IMR-90 (cell line): ENCODE results near the gene B3GLCT. TPM values are rescaled to one million over a fixed set of nuclear protein-coding genes. Genes with fewer than 3 reads are reported as not detected.

Experiments
- ATAC-seq: fragments of 200-7000 bp; cut with Tn5 transposase; 2 replicates; pipeline ENCODE4 v1.9.1; 2020; ENCODE audit warnings: low read depth, mild to moderate bottlenecking, moderate library complexity
- BruUV-seq: library from RNA; stranded (reverse); fragments of 400-500 nt; replicated peaks from 2 replicates; lab custom pipeline; 2021; lab: Mats Ljungman, UMichigan
- CTCF ChIA-PET: fragments of 300-600 bp; formaldehyde crosslinking; extraction: SDS; loops from one replicate; lab custom pipeline; 2021; ENCODE audit warnings: antibody characterized with exemption; lab: Yijun Ruan, JAX
- POLR2A ChIA-PET: fragments of 300-600 bp; sonication (Branson Sonifier 250); formaldehyde crosslinking; loops from one replicate; lab custom pipeline; 2022; ENCODE audit warnings: antibody characterized with exemption; ENCODE audit not compliant: unreplicated experiment; lab: Charles Lee
- DNase-seq: peaks from one replicate; pipeline ENCODE4 v3.0.0; 2013
- H2AFZ ChIP-seq: replicated peaks from 2 replicates; pipeline ENCODE3; 2013; ENCODE audit warnings: low read length, mild to moderate bottlenecking; ENCODE audit not compliant: poor library complexity
- H2AK5ac ChIP-seq: 2 replicates; pipeline ENCODE4 v1.6.1; 2013; ENCODE audit warnings: low read depth, low read length, inconsistent platforms
- H2AK9ac ChIP-seq: replicated peaks from 2 replicates; pipeline ENCODE3; 2013; ENCODE audit warnings: mild to moderate bottlenecking, low read depth, low read length, moderate library complexity; ENCODE audit not compliant: poor library complexity
- H2BK120ac ChIP-seq: 2 replicates; pipeline ENCODE4 v1.6.1; 2013; ENCODE audit warnings: low read depth, low read length, inconsistent platforms
- H2BK15ac ChIP-seq: 3 replicates; pipeline ENCODE4 v1.6.1; 2013; ENCODE audit warnings: low read depth, low read length, inconsistent platforms
- H2BK20ac ChIP-seq: 2 replicates; pipeline ENCODE4 v1.6.1; 2013; ENCODE audit warnings: low read depth, mild to moderate bottlenecking, inconsistent platforms, low read length, moderate library complexity
- H2BK5ac ChIP-seq: 2 replicates; pipeline ENCODE4 v1.6.1; 2013; ENCODE audit warnings: mild to moderate bottlenecking, low read depth, low read length, inconsistent platforms; ENCODE audit not compliant: poor library complexity, severe bottlenecking
- H3K14ac ChIP-seq: replicated peaks from 2 replicates; pipeline ENCODE4 v1.6.1; 2013; ENCODE audit warnings: low read depth, low read length, inconsistent platforms
- H3K18ac ChIP-seq: 2 replicates; pipeline ENCODE4 v1.6.1; 2013; ENCODE audit warnings: low read depth, low read length, control low read depth
- H3K23ac ChIP-seq: 2 replicates; pipeline ENCODE4 v1.6.1; 2013; ENCODE audit warnings: low read depth, low read length, inconsistent platforms
- H3K27ac ChIP-seq: 2 replicates; pipeline ENCODE4 v1.5.1; 2013; ENCODE audit warnings: mild to moderate bottlenecking, control low read depth, low read length; ENCODE audit not compliant: insufficient read depth
- H3K27me3 ChIP-seq: 2 replicates; pipeline ENCODE4 v1.6.1; 2013; ENCODE audit warnings: low read length; ENCODE audit not compliant: control insufficient read depth, insufficient read depth
- H3K36me3 ChIP-seq: 2 replicates; pipeline ENCODE4 v1.6.1; 2013; ENCODE audit warnings: low read length, mixed read lengths; ENCODE audit not compliant: control insufficient read depth, insufficient read depth
- H3K4ac ChIP-seq: 2 replicates; pipeline ENCODE4 v1.6.1; 2013; ENCODE audit warnings: low read depth, low read length, inconsistent platforms
- H3K4me1 ChIP-seq: 2 replicates; pipeline ENCODE4 v1.6.1; 2013; ENCODE audit warnings: low read length, mixed read lengths; ENCODE audit not compliant: control insufficient read depth, insufficient read depth
- H3K4me2 ChIP-seq: 2 replicates; pipeline ENCODE4 v1.6.1; 2013; ENCODE audit warnings: low read depth, mild to moderate bottlenecking, control low read depth, low read length, moderate library complexity
- H3K4me3 ChIP-seq: 2 replicates; pipeline ENCODE4 v1.5.1; 2013; ENCODE audit warnings: low read depth, mild to moderate bottlenecking, control low read depth, low read length, moderate library complexity; ENCODE audit not compliant: insufficient read depth
- H3K56ac ChIP-seq: 2 replicates; pipeline ENCODE4 v1.6.1; 2013; ENCODE audit warnings: low read length, inconsistent platforms; ENCODE audit not compliant: insufficient read depth; ENCODE audit errors: extremely low read depth
- H3K79me1 ChIP-seq, 2 experiments: 2 replicates each; pipeline ENCODE4 v1.6.1; 2013; ENCODE audit warnings: low read length in 2 of 2, inconsistent platforms in 1 of 2, low read depth in 1 of 2
- H3K9ac ChIP-seq: 2 replicates; pipeline ENCODE4 v1.6.1; 2013; ENCODE audit warnings: low read depth, low read length, control low read depth
- H3K9me1 ChIP-seq: 2 replicates; pipeline ENCODE4 v1.6.1; 2013; ENCODE audit warnings: low read length, inconsistent platforms; ENCODE audit not compliant: insufficient read depth
- H3K9me3 ChIP-seq: 2 replicates; pipeline ENCODE4 v1.6.1; 2013; ENCODE audit warnings: low read length; ENCODE audit not compliant: control insufficient read depth, insufficient read depth
- H4K20me1 ChIP-seq: 2 replicates; pipeline ENCODE4 v1.6.1; 2013; ENCODE audit warnings: low read length, inconsistent platforms; ENCODE audit not compliant: insufficient read depth
- H4K5ac ChIP-seq: 2 replicates; pipeline ENCODE4 v1.6.1; 2013; ENCODE audit warnings: mild to moderate bottlenecking, low read depth, low read length, control low read depth
- H4K8ac ChIP-seq, 2 experiments: 2 replicates each; pipeline ENCODE4 v1.6.1; 2013; ENCODE audit warnings: low read depth in 2 of 2, low read length in 2 of 2, control low read depth in 1 of 2, inconsistent platforms in 1 of 2
- H4K91ac ChIP-seq: 2 replicates; pipeline ENCODE4 v1.6.1; 2013; ENCODE audit warnings: low read depth, low read length, inconsistent platforms; ENCODE audit not compliant: insufficient read depth
- CEBPB ChIP-seq: IDR thresholded peaks from 2 replicates; pipeline ENCODE4 v1.6.1; 2012; ENCODE audit warnings: low read depth, low read length, improper control_type of control experiment
- CHD1 ChIP-seq: IDR thresholded peaks from 2 replicates; pipeline ENCODE4 v1.6.1; 2012; ENCODE audit warnings: low read depth, low read length, improper control_type of control experiment
- CTCF ChIP-seq: conservative IDR thresholded peaks from 2 replicates; pipeline ENCODE4 v1.5.1; 2012; ENCODE audit warnings: mild to moderate bottlenecking, low read depth, low read length, improper control_type of control experiment
- FOS ChIP-seq: fragments of 150-350 bp; IDR thresholded peaks from 2 replicates; pipeline ENCODE4 v1.6.1; 2016; ENCODE audit warnings: low read depth, low read length
- MAZ ChIP-seq: IDR thresholded peaks from 2 replicates; pipeline ENCODE4 v1.6.1; 2012; ENCODE audit warnings: low read depth, mild to moderate bottlenecking, low read length, improper control_type of control experiment, moderate library complexity, borderline replicate concordance
- MXI1 ChIP-seq: IDR thresholded peaks from 2 replicates; pipeline ENCODE4 v1.6.1; 2012; ENCODE audit warnings: low read depth, mild to moderate bottlenecking, low read length, moderate library complexity, borderline replicate concordance
- NFE2L2 ChIP-seq: fragments of 150-350 bp; IDR thresholded peaks from 2 replicates; pipeline ENCODE4 v1.6.1; 2016; ENCODE audit warnings: low read depth, mild to moderate bottlenecking, low read length
- RAD21 ChIP-seq: IDR thresholded peaks from 2 replicates; pipeline ENCODE4 v1.6.1; 2012; ENCODE audit warnings: low read length, improper control_type of control experiment
- RCOR1 ChIP-seq: IDR thresholded peaks from 2 replicates; pipeline ENCODE4 v1.6.1; 2012; ENCODE audit warnings: mild to moderate bottlenecking, low read length, improper control_type of control experiment; ENCODE audit not compliant: insufficient replicate concordance
- WGBS, 2 experiments: methylation state at CpG; one replicate each; pipeline versions ENCODE4 v1.1.5 to v1.1.7; 2013; ENCODE audit warnings: missing lambda C conversion rate in 2 of 2; ENCODE audit not compliant: insufficient read length in 1 of 2; ENCODE audit errors: extremely low coverage in 2 of 2; 5-methylcytosine and 5-hydroxymethylcytosine counted together
- dilution Hi-C: fragments of 300-500 bp; cut with HindIII; formaldehyde crosslinking; loops from one replicate; pipeline ENCODE4 v1.14.3; 2018; ENCODE audit warnings: low sequenced_read_pairs; ENCODE audit not compliant: unreplicated experiment
- in situ Hi-C: fragments of 300-500 bp; cut with MboI; formaldehyde crosslinking; loops from 3 replicates; pipeline ENCODE4 v1.14.3; 2019; ENCODE audit warnings: low sequenced_read_pairs, inconsistent platforms, mixed read lengths
- intact Hi-C: fragments of 100-400 bp; cut with micrococcal nuclease; formaldehyde crosslinking; loops from 2 replicates; pipeline ENCODE4 v1.10.0; 2022
- polyA plus RNA-seq, 3 experiments: library from polyadenylated mRNA; depleted of rRNA; stranded (reverse); fragments of >200 nt; gene quantifications; 2 replicates each; pipeline ENCODE4 v1.2.3, GENCODE V29; 2012; ENCODE audit warnings: low replicate concordance in 1 of 3
- total RNA-seq: library from RNA; depleted of rRNA; stranded (reverse); fragments of >200 nt; gene quantifications from 2 replicates; pipeline ENCODE4 v1.2.3, GENCODE V29; 2012

Gene B3GLCT
- total and polyA plus RNA-seq, 2 of the 4 experiments (the other 2 are of a cell fraction) = 2.0 to 4.5 TPM

- Histone ChIP-seq H2AFZ (no peak overlapping the region), H3K9me1 (no peaks in the 10 kb centered on the region), H4K8ac (no peak overlapping the region), H2BK5ac (no peak overlapping the region), H2AK9ac (no peak overlapping the region), H2BK20ac (no peak overlapping the region), H3K4me2 (no peak overlapping the region), H3K9ac (no peak overlapping the region), H2AK5ac (no peak overlapping the region), H4K91ac (no peak overlapping the region), H3K4me1 (no peaks in the 10 kb centered on the region), H3K27me3 (no peaks in the 10 kb centered on the region), H3K4ac (no peak overlapping the region), H4K5ac (no peak overlapping the region), H3K9me3 (no peaks in the 10 kb centered on the region), H2BK15ac (no peak overlapping the region), H3K4me3 (no peak overlapping the region), H4K20me1 (no peaks in the 10 kb centered on the region), H3K36me3 (no peaks in the 10 kb centered on the region), H3K14ac (no peak overlapping the region), H2BK120ac (no peak overlapping the region), H3K56ac (no peak overlapping the region), H3K23ac (no peak overlapping the region), H3K79me1 (no peaks in the 10 kb centered on the region), H3K27ac (no peak overlapping the region), H3K18ac (no peak overlapping the region)
- in situ Hi-C loops (no loop called here), dilution Hi-C loops (no loop called here), intact Hi-C loops (no loop called here)
- WGBS, 2 experiments = no CpG with 5 or more reads among the region's 3 CpGs
- ChIA-PET CTCF (interaction anchor here (0.6 kb wide), 1 partner anchor 424 kb away, joined by 3 read pairs; no protein-coding TSS in a partner anchor), POLR2A (no interaction called here)
- TF ChIP-seq MAZ (no peak), NFE2L2 (no peak), CEBPB (no peak), FOS (no peak), MXI1 (no peak), CTCF (no peak), CHD1 (no peak), RAD21 (no peak), RCOR1 (no peak)
- DNase-seq (no peak), ATAC-seq (no peak)
- BruUV-seq = no TSS peak
Observed at GRCh38 chr13:31374682-31375081, 174.9 kb downstream of the B3GLCT start.
